ENCODE data around the gene MYBBP1A.
"Not testable (repeated sequence)": the region's sequence is repeated elsewhere in the genome, so short reads cannot be mapped to it uniquely, and the experiment has no call there.

Gene MYBBP1A

DNA sequence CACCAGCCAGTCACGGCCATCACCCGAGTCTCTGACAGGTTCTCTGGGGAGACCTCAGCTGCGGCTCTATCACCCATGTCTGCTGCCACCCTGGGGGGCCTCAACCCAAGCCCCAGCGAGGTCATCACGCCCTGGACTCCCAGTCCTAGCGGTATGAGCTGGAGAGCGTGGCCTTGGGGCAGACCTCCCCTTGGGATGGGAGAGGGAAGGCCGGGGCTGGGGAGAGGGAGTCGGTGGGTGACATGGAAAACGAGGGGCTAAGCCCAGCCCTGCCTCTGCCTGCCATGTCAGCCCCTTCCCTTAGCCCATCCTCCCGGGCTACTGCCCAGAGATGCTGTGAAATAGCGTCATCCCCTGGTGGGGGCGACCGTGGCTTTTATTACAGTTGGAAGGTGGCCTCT lies 37.8 kb upstream of the MYBBP1A start:
- Histone ChIP-seq H3K9ac (ENCODE audit: low read depth, low read length) (no peak overlapping the region), H3K4me1 (ENCODE audit: insufficient read depth, low read length) (peaks cover 5% of the 10 kb centered on the region; the same call in 1 of the 2 replicates)

DNA sequence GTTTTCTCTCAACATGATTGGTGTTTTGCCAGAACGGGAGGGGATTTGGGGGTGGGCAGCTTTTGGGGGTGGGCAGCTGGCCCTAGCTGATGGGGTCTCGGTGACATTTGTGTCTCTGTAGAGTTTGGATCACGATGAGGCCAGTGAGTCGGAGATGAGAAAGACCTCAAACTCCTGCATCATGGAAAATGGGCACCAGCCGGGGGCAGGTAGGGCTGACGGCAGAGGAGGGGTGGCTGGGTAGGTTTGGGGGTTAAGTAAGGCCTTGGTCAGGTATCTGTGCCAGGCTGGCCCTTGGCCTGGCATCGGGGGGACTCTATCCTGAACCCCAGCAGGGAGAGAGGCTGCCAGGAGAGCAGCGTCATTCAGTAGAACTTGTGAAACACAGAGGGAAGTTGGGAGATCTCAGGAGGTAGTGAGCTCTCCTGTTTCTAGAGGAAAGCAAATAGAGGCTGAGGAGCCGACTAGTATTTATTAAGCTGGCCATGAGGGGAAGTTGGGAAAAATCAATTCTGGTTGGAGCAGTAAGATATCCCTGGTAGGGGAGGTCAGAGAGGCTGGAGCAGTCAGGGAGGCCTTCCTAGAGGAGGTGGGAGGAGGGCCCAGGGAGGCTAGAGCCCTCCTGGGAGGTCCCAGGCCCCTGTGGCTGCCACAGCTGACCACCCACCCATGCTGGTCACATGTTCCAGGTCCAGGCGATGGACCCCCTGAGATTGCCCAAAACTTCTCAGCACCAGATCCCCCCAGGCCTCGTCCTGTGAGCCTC lies 37.2 kb upstream of the MYBBP1A start:
- peaks cover 3% of the 10 kb centered on the region; the same call in 1 of the 2 replicates for H3K4me1 ChIP-seq (ENCODE audit: insufficient read depth, low read length)
- no peak overlapping the region for H3K9ac ChIP-seq (ENCODE audit: low read depth, low read length)
- no peaks in the 10 kb centered on the region for H3K36me3 ChIP-seq (ENCODE audit: insufficient read depth, low read length)
- H3K9me3 ChIP-seq (ENCODE audit: control insufficient read depth, insufficient read depth, low read length): no peaks in the 10 kb centered on the region

More for the DNA sequence above, 37.8 kb upstream of the MYBBP1A start:
- H3K36me3 ChIP-seq (ENCODE audit: insufficient read depth, low read length): no peaks in the 10 kb centered on the region
- no peaks in the 10 kb centered on the region for H3K9me3 ChIP-seq (ENCODE audit: control insufficient read depth, insufficient read depth, low read length)

DNA sequence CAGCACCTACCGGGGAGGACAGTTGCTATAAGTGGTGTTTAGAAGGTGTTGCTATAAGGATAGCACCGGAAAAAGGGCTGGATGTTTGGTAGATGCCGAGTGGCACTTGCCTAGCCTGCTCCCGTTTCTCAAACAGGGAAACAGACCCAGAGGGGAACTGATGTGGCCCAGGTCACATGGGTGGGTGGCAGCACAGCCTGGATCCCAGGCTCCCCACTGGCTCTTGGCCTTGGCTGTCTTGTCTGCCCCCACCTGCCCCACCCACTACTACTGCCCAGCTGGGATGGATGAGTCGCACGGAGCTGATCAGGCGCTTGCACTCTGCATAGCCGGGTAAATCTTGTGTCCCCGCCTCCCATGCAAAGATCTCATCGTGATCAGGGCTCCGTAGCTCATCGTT lies 36.3 kb upstream of the MYBBP1A start:
- Histone ChIP-seq H3K9me3 (ENCODE audit: control insufficient read depth, insufficient read depth, low read length) (no peaks in the 10 kb centered on the region), H3K9ac (ENCODE audit: low read depth, low read length) (no peak overlapping the region), H3K4me1 (ENCODE audit: insufficient read depth, low read length) (peaks cover 3% of the 10 kb centered on the region; the same call in 1 of the 2 replicates), H3K36me3 (ENCODE audit: insufficient read depth, low read length) (no peaks in the 10 kb centered on the region)

DNA sequence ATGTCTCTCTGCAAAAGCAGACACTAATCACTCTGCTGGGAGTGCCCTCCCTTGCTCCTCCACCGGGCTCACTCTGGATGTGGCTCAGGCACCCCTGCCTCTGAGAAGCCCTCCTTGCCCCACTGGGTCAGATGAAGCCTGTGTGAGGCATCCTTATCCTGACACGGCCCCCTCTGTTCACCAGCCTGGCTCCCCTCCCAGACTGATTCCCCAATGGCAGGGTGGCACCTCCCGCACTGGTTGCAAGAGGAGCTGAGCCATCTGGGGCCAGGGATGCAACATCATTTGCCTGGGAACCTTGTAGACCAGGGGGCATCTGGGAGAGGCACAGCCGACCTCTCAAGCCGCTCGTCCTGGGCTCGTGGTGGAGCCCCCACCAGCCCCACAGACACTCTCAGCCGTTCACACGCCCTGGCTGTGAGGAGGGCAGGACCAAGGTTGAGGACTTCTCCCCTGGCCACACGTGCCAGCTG lies 35.8 kb upstream of the MYBBP1A start:
- no peaks in the 10 kb centered on the region for H3K36me3 ChIP-seq (ENCODE audit: insufficient read depth, low read length)
- no peaks in the 10 kb centered on the region for H3K9me3 ChIP-seq (ENCODE audit: control insufficient read depth, insufficient read depth, low read length)
- H3K4me1 ChIP-seq (ENCODE audit: insufficient read depth, low read length): peaks cover 3% of the 10 kb centered on the region; the same call in 1 of the 2 replicates
- H3K9ac ChIP-seq (ENCODE audit: low read depth, low read length): no peak overlapping the region

DNA sequence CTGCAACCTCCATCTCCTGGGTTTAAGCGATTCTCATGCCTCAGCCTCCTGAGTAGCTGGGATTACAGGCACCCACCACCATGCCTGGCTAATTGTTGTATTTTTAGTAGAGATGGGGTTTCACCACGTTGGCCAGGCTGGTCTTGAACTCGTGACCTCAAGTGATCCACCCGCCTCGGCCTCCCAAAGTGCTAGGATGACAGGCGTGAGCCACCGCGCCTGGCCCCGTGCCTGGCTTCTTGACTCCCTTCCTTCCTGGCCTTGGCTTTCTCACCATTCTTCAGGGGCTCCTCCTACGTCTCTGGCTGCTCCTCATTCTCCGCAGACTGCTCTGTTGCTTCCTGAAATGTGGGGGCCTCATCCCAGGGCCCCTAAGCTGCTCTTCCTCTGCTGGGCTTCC lies 34.9 kb upstream of the MYBBP1A start:
- H3K9ac ChIP-seq (ENCODE audit: low read depth, low read length); H3K36me3 ChIP-seq (ENCODE audit: insufficient read depth, low read length); H3K4me1 ChIP-seq (ENCODE audit: insufficient read depth, low read length); H3K9me3 ChIP-seq (ENCODE audit: control insufficient read depth, insufficient read depth, low read length): not testable (repeated sequence)

DNA sequence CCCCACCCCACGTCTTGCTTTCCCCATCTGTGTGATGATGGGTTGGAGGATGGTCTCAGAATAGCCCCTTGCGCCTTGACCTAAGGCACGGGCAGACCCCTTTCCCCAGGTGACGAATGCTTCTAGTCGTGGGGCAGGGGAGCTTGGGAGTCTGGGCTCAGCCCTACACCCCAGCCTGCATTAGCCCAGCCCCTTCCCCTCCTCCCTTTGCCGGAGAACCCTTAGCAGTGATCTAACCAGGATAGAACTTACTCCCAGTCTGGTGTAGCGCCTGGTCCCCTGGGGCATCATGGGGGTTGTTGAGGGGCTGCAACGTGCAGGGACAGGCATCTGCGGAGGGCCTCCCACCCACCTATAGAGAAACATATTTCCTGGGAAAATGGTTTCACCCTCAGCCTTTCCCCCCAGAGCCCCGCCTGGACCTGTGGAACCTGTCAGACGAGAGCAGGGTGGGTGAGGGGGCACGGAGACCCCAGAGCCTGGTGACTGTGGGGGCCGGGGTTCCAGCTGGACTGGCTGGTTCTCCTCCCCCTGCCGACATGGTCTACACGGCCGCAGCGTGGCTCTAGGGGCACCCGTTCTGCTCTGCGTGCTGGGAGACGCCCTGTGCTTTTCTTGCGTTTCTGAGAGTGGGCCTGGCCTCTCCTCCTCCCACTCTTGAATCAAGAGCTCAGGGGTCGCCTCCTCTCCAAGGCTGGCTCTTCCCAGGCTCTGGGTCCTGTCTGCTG lies 33.9 kb upstream of the MYBBP1A start:
- H3K9ac ChIP-seq (ENCODE audit: low read depth, low read length): no peak overlapping the region
- no peaks in the 10 kb centered on the region; the same call in 1 of the 2 replicates for H3K4me1 ChIP-seq (ENCODE audit: insufficient read depth, low read length)
- no peaks in the 10 kb centered on the region for H3K36me3 ChIP-seq (ENCODE audit: insufficient read depth, low read length)
- H3K9me3 ChIP-seq (ENCODE audit: control insufficient read depth, insufficient read depth, low read length): no peaks in the 10 kb centered on the region

DNA sequence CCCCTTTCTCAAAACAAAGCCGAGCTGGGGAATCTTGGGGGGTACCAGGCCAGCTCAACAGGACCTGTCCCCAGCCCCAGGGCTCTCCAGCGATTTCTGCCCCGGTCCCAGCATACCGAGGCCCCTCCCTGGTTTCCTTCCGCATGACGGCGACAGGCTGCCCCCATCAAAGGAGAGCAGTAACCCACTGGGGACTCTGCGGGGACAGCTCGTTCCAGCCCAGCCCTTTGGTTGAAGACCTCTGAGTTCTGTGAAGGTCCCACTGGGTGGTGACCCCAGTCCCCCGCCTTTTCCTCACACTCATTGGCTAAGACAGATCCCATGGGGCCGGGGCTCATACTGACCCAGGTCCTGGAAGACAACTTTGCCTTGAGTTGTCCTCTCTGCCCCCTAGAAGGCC lies 33.2 kb upstream of the MYBBP1A start:
- Histone ChIP-seq H3K36me3 (ENCODE audit: insufficient read depth, low read length) (no peaks in the 10 kb centered on the region), H3K9me3 (ENCODE audit: control insufficient read depth, insufficient read depth, low read length) (no peaks in the 10 kb centered on the region), H3K9ac (ENCODE audit: low read depth, low read length) (no peak overlapping the region), H3K4me1 (ENCODE audit: insufficient read depth, low read length) (peaks cover 2% of the 10 kb centered on the region)

DNA sequence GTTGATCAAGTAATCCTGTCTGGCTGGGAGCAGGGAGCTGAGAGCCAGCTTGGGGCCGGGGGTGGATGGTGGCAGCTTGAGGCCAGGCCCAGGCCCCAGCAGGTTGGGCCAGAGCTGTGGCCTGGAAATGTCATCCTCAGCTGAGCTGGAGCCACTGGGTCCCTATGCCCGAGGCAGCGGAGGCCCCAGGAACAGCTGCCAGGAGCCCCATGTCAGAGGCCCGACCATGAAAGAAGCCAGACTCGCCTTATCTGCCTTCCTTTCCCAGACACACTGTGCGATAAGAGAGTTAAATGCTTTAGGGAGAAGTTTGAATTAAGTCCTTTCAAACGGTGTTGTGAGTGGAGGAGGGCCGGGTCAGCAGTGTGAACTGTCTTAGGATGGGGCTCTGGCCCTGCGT lies 32.6 kb upstream of the MYBBP1A start:
- H3K9me3 ChIP-seq (ENCODE audit: control insufficient read depth, insufficient read depth, low read length): no peaks in the 10 kb centered on the region
- H3K4me1 ChIP-seq (ENCODE audit: insufficient read depth, low read length): peaks cover 7% of the 10 kb centered on the region
- H3K36me3 ChIP-seq (ENCODE audit: insufficient read depth, low read length): no peaks in the 10 kb centered on the region
- H3K9ac ChIP-seq (ENCODE audit: low read depth, low read length): no peak overlapping the region

DNA sequence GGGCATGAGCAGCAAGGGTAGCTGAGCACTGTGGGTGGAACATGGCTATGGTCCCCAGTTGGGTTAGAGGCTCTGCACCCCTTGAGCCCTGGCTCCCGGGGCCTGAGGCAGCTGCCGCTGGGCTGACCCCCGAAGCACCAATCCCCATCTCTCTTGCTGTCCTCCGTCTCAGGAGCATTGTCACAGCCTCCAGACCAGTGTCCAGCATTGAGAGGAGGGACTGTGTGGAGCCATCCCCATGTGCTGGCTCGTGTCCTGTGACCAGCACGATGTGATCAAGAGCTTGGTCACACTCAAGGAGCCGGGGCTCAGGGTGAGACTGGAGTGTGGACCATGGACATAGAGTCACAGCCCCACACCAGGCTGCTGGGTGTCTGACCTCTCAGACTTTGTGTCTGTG lies 32.0 kb upstream of the MYBBP1A start:
- H3K4me1 ChIP-seq (ENCODE audit: insufficient read depth, low read length): peaks cover 13% of the 10 kb centered on the region
- no peaks in the 10 kb centered on the region for H3K36me3 ChIP-seq (ENCODE audit: insufficient read depth, low read length)

DNA sequence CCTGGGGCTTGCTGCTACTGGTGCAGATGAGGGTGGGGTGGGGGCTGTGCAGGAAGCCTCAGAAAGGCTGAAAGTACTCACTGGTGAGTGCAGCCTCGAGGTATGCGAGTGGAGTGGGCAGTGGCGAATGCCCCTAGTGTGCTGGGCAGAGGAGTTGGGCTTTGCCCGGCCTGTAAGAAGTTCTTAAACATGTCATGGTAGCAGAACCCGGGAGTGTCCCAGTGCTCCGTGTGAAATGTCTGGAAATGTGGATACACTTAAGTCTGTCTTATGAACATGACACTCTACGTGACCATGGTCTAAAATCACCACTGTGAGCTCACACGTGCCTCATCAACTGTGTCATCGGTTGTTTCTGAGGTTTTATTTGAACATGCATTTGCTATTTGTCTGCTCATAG lies 30.9 kb upstream of the MYBBP1A start:
- no peaks in the 10 kb centered on the region for H3K9me3 ChIP-seq (ENCODE audit: control insufficient read depth, insufficient read depth, low read length)
- peaks cover 13% of the 10 kb centered on the region for H3K4me1 ChIP-seq (ENCODE audit: insufficient read depth, low read length)
- H3K9ac ChIP-seq (ENCODE audit: low read depth, low read length): no peak overlapping the region
- no peaks in the 10 kb centered on the region for H3K36me3 ChIP-seq (ENCODE audit: insufficient read depth, low read length)

More for the DNA sequence above, 32.0 kb upstream of the MYBBP1A start:
- Histone ChIP-seq H3K9me3 (ENCODE audit: control insufficient read depth, insufficient read depth, low read length) (no peaks in the 10 kb centered on the region), H3K9ac (ENCODE audit: low read depth, low read length) (no peak overlapping the region)

DNA sequence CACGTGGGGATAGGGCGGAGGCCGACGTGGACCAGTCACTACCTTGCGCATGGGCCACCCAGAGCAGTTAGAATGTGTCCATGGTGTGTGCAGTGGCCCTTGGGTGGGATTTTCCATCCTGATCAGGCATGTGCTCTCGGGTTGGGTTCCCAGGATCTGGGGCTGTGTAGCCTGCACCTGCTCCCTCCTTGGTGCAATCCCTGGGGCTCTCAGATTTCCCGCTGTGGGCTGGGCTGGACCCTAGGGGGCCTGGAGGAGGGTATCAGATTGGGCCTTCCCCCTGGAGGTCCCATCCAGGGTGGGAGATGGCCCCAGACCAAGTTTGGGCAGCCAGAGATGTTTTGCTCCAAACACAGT lies 30.4 kb upstream of the MYBBP1A start:
- Histone ChIP-seq H3K4me1 (ENCODE audit: insufficient read depth, low read length) (peaks cover 13% of the 10 kb centered on the region), H3K36me3 (ENCODE audit: insufficient read depth, low read length) (no peaks in the 10 kb centered on the region), H3K9ac (ENCODE audit: low read depth, low read length) (peak overlapping the region; percentile 77; the same call in 1 of the 2 replicates), H3K9me3 (ENCODE audit: control insufficient read depth, insufficient read depth, low read length) (no peaks in the 10 kb centered on the region)

DNA sequence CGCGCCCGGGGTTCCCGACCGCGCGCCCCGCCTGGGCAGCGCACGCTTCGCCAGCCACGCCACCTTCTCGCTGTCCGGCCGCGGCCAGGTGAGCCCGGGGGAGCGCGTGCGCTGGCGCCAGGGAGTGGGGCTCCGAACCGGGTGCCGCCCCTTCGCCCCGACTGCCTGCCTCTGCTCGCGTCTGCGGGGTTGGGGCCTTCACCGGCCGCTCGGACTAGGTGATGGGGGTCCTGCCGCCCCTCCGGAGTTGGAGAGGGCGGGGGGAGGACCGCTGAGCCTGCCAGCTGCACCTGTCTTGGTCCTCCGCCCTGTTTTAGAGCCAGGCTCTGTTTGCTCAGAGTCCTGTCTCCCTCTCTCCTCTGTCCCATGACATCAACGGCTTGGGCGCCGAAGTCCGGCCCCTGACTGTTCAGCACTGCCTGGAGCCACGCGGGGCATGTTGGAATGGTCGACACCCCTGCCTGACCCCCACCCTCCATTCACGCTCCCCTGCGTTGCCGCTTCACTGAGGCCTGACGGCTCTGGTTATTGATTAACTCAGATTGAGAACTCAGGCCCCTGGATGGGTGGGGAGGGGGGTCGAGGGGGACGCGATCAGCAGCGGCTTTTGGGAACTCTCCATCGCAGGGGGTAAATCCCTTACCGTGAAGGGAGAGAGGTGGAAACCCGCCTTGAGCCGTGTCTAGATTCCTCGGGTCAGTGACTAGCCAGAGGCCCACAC lies 29.9 kb upstream of the MYBBP1A start:
- Histone ChIP-seq H3K4me1 (ENCODE audit: insufficient read depth, low read length) (peaks cover 13% of the 10 kb centered on the region), H3K36me3 (ENCODE audit: insufficient read depth, low read length) (no peaks in the 10 kb centered on the region), H3K9ac (ENCODE audit: low read depth, low read length) (peak overlapping the region; percentile 77; the same call in 1 of the 2 replicates), H3K9me3 (ENCODE audit: control insufficient read depth, insufficient read depth, low read length) (no peaks in the 10 kb centered on the region)

DNA sequence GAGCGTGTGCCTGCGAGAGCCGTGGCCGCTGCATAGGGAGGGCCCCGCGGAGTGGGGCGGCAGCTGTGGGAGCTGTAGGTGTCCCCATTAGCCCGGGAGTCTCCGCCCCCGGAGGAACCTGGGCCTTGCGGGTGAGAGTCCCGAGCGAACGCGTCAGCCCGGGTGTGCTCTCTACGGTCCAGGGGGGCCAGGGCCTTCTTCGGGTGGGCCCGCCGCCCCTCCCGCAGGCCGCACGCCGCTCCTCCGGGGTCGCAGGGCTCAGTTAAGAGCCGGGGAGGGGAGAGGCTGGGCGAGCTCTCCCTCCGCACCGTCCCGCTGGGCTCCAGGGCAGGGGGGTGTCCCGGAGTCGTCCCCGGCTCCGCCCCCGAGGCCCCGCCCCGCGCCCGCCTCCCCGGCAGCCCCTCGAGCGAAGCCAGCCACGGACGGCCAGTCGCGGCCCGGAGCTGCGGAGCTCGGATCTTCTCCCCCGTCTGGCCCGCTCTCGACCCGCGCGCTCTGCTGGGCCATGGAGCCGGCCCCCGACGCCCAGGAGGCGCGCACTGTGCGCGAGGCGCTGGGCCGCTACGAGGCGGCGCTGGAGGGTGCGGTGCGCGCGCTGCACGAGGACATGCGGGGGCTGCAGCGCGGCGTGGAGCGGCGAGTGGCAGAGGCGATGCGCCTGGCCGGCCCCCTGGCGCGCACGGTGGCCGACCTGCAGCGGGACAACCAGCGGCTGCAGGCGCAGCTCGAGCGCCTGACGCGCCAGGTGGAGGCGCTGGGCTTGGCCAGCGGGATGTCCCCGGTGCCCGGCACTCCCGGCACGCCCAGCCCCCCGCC lies 29.1 kb upstream of the MYBBP1A start, which contains the start of gene SMTNL2:
Gene SMTNL2, plus strand, starts transcription at position 429 of the 816 bp plus-strand sequence. Its CDS starts 77 bp downstream, at position 506.
- Histone ChIP-seq H3K9me3 (ENCODE audit: control insufficient read depth, insufficient read depth, low read length) (no peaks in the 10 kb centered on the region), H3K4me1 (ENCODE audit: insufficient read depth, low read length) (peaks cover 13% of the 10 kb centered on the region), H3K36me3 (ENCODE audit: insufficient read depth, low read length) (no peaks in the 10 kb centered on the region), H3K9ac (ENCODE audit: low read depth, low read length) (peak within 1 kb of the TSS; percentile 77)

DNA sequence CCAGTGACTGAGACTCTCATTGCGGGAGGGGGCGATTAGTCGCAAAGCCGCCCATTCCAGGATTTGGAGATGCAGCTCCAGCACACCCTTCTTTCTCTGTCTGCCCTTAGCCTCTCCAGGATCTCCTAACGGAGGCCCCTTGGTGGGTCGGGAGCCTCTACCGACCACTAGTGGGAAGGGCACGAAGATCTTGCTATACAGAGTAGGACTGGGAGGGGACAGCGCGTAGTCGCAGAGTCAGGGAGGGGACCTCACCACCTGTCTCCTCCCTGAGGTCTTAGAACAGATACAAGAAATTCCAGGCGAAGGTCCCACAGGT lies 28.6 kb upstream of the MYBBP1A start:
- H3K9ac ChIP-seq (ENCODE audit: low read depth, low read length): peak overlapping the region; percentile 77
- no peaks in the 10 kb centered on the region for H3K36me3 ChIP-seq (ENCODE audit: insufficient read depth, low read length)
- H3K9me3 ChIP-seq (ENCODE audit: control insufficient read depth, insufficient read depth, low read length): no peaks in the 10 kb centered on the region
- peaks cover 13% of the 10 kb centered on the region for H3K4me1 ChIP-seq (ENCODE audit: insufficient read depth, low read length)
